ENCODE data around the gene INSIG2.

Gene INSIG2

DNA sequence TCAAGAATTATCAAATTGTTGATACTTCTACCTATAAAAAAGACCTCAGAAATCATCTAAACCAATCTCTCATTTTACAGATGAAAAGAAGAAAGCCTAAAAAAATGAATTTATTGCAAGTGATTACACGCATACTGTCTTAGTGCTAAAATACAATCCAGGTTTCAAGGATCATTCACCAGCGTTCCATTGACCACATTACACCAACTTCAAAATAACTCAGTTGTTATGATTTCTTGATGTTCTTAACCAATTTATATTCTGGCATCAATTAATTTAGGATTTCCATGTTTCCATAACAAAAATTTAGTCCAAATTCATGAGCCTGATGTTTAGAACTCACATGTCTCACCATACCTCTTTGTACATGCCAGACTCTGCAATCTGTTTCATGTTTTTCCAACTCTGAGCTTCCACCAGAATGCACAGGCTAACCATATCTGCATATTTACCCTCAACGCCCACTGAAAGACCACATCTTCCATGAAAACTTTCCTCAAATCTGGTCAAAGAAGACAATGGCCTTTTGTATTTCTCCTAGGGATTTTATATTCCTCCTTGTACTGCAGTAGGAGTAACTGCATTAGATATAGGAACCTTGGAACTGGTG is 2.1 kb upstream of the INSIG2 start:
- TF ChIP-seq FOXP2 (optimal IDR thresholded peaks at IDR 0.05; ENCODE audit: borderline replicate concordance, extremely low read depth, extremely low read length, insufficient read depth) (no peak), TAF1 (IDR thresholded peaks at IDR 0.05; ENCODE audit: borderline replicate concordance, insufficient read depth, low read length) (no peak), SIN3A (IDR thresholded peaks at IDR 0.05; ENCODE audit: borderline replicate concordance, insufficient read depth, low read length) (no peak), POLR2AphosphoS5 (IDR thresholded peaks at IDR 0.05; ENCODE audit: low read depth, low read length) (no peak)
- TF ChIP-seq, protein P1, sequence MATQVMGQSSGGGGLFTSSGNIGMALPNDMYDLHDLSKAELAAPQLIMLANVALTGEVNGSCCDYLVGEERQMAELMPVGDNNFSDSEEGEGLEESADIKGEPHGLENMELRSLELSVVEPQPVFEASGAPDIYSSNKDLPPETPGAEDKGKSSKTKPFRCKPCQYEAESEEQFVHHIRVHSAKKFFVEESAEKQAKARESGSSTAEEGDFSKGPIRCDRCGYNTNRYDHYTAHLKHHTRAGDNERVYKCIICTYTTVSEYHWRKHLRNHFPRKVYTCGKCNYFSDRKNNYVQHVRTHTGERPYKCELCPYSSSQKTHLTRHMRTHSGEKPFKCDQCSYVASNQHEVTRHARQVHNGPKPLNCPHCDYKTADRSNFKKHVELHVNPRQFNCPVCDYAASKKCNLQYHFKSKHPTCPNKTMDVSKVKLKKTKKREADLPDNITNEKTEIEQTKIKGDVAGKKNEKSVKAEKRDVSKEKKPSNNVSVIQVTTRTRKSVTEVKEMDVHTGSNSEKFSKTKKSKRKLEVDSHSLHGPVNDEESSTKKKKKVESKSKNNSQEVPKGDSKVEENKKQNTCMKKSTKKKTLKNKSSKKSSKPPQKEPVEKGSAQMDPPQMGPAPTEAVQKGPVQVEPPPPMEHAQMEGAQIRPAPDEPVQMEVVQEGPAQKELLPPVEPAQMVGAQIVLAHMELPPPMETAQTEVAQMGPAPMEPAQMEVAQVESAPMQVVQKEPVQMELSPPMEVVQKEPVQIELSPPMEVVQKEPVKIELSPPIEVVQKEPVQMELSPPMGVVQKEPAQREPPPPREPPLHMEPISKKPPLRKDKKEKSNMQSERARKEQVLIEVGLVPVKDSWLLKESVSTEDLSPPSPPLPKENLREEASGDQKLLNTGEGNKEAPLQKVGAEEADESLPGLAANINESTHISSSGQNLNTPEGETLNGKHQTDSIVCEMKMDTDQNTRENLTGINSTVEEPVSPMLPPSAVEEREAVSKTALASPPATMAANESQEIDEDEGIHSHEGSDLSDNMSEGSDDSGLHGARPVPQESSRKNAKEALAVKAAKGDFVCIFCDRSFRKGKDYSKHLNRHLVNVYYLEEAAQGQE (IDR thresholded peaks at IDR 0.05; ENCODE audit: insufficient read depth in 1 of 2, low read depth in 2 of 2, low read length in 2 of 2), result no peak

DNA sequence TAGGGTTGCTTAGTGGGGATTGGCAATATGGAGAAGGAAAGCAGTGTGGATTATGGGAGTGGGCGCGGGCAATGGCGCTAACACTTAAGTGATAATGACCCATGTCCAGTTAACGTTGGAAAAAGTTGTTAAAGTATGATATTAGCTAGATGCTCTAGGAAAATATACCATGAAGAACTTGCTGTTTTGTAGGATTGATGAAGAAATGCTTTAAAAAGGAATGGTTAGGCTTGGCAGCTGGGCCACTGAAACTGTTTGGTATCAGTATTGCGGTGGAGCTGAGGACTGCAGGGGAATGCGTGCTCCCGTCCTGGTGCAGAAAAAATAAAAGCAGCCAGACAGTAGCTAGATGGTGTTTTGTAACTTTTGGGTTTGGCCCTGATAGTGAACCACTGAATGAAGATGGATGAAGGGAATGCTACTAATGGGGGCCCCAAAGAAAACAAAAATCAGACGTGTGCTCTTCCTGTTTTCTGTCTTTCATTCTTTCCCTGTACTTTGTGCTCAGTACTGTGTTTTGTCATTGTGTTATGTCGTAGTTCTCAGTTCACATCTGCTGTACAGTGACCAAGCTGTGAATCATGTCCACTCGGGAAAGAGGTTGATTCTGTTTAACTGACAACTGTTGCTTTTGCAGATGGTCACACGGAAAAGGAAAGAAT is 999 bp downstream of the INSIG2 start:
- TF ChIP-seq POLR2AphosphoS5 (IDR thresholded peaks at IDR 0.05; ENCODE audit: low read depth, low read length), result no peak
- TF ChIP-seq FOXP2 (optimal IDR thresholded peaks at IDR 0.05; ENCODE audit: borderline replicate concordance, extremely low read depth, extremely low read length, insufficient read depth), result no peak
- TF ChIP-seq SIN3A (IDR thresholded peaks at IDR 0.05; ENCODE audit: borderline replicate concordance, insufficient read depth, low read length), result no peak
- TF ChIP-seq TAF1 (IDR thresholded peaks at IDR 0.05; ENCODE audit: borderline replicate concordance, insufficient read depth, low read length), result no peak
- TF ChIP-seq, protein P1 (IDR thresholded peaks at IDR 0.05; ENCODE audit: insufficient read depth in 1 of 2, low read depth in 2 of 2, low read length in 2 of 2), result no peak

GRCh38 chr2:118090387-118091139 is 2.3 kb downstream of the INSIG2 start:
- TF ChIP-seq SIN3A (IDR thresholded peaks at IDR 0.05; ENCODE audit: borderline replicate concordance, insufficient read depth, low read length) (no peak), TAF1 (IDR thresholded peaks at IDR 0.05; ENCODE audit: borderline replicate concordance, insufficient read depth, low read length) (no peak), FOXP2 (optimal IDR thresholded peaks at IDR 0.05; ENCODE audit: borderline replicate concordance, extremely low read depth, extremely low read length, insufficient read depth) (no peak), POLR2AphosphoS5 (IDR thresholded peaks at IDR 0.05; ENCODE audit: low read depth, low read length) (no peak)
- TF ChIP-seq, protein P1 (IDR thresholded peaks at IDR 0.05; ENCODE audit: insufficient read depth in 1 of 2, low read depth in 2 of 2, low read length in 2 of 2), result no peak

- TF ChIP-seq POLR2AphosphoS5 (IDR thresholded peaks at IDR 0.05; ENCODE audit: low read depth, low read length) (no peak), FOXP2 (optimal IDR thresholded peaks at IDR 0.05; ENCODE audit: borderline replicate concordance, extremely low read depth, extremely low read length, insufficient read depth) (no peak)
- TF ChIP-seq, protein P1 (IDR thresholded peaks at IDR 0.05; ENCODE audit: insufficient read depth in 1 of 2, low read depth in 2 of 2, low read length in 2 of 2), result no peak
These were observed 2.8 kb downstream of the INSIG2 start for GRCh38 chr2:118091140-118091478.

Data from PFSK-1 (cell line).